Stimulated activated CD4-positive, alpha-beta T cell treated with anti-CD3 and anti-CD28 coated beads, Interleukin-15, amount 100 ng/mL, for 1 hour (primary cell): ENCODE results near the gene SSTR5.

ENCODE experiments used
- DNase-seq, 2 donors: peaks; one replicate each; pipeline ENCODE4 v3.0.0-alpha.2; 2020; ENCODE audit warnings: low read depth in 1 of 2, low spot score in 1 of 2

SSTR5 gene

DNA sequence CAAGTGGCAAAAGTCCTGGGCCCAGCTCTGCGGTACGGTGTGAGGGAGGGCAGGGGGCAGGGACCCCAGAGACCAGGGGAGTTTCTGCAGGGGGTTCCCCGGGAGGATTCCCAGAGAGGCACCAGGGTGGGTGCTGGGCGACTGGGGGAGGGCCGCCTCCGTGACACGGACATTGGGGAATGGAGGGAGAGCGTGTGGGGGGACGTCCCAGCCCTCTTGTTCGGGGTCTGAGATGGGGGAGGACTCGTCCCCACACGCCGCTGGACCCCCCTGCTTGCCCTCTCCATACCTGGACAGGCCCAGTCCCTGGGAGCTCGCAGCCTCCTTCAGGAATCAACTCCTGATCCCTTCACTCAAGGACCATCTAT lies 49.8 kb downstream of the SSTR5 start:
- no peak for DNase-seq

DNA sequence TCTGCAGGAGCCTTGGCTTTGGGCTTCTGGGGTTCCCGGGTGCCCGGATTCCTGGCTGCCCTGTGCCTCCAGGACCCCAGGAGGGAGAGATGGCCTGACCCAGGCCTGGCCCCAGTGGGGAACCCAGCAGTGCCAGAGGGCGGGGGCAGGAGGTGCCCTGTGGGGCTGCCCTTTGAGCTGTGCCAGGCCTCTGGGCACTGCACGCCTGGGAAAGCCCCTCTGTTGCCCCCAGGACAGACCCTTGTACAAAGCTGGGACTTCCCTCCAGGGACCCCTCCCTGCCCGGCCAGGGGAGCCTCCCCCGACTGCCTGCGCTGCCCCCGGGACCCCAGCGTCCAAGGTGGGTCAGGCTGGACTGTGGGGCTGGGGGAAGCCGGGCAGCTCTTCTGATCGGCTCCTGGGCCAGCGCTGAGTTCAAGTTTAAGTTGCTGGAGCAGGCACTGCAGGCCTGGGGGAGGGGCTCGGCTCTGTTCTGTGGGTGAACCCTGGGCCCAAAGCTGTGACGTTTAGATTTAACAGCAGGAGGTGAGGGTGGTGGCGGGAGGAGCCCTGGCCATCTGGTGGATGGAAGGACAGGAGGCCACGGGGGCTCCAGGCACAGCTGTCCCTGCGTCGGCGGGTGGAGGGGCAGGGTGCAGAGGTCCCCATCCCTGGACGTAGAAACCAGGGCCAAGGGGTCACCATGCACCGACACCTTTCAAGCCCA lies 51.1 kb downstream of the SSTR5 start:
- DNase-seq, result no peak

DNA sequence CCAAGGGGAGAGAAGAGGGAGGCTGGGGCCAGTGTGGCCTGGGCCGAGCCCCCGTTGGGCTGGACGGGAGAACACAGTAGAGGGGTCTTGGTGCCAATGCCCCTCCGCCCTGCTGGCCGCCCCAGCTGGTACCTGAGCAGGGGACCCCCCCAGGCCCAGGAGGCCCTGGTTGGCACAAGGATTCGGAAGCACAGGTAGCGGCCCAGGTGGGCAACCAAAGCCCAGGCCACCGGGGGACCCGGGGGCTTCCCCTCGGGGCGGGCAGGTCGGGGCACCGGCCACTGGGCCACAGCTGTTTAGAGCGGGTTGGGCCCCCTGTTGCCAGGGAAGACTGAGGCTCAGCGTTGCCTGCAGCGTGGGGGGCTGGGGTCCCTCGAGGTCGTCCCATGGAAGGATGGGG lies 51.7 kb downstream of the SSTR5 start:
- DNase-seq, result no peak

DNA sequence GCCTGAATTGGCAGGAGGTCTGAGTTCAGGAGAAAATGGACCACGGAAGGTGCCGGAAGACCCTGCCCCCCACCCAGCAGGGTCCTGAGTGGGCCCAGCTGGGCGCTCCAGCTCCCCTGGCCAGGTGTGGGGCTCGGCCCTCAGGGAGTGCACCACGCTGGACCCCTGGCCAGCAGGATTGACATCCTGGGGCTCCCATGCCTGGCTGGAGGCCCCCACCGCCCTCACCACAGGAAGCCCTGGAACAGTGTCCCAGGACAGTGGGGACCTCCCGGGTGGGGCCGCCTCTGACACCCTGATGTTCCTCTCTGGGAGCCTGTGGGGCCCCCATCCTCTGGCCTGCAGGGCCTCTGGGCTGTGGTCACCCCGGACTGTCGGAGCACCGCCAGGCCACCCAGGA lies 52.2 kb downstream of the SSTR5 start:
- no peak for DNase-seq

DNA sequence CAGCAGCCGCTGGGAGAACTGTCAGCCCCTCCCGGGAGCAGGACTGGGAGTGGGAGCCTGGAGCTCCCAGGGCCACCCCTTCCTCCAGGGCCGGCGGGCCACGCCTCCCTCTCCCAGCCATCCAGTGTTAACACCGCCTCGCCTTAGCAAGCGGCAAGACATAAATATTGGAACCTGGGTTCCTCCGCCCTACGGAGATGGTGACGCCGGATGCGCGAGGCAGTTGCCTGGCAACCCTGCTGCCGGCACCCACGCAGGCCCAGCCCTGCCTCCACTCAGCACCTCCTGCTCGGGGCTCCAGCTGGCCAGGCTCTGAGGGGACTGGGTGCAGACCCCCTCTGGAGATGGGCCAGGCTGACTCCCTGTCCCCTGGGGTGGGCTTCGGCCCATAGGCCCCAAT lies 52.9 kb downstream of the SSTR5 start:
- DNase-seq, result no peak

DNA sequence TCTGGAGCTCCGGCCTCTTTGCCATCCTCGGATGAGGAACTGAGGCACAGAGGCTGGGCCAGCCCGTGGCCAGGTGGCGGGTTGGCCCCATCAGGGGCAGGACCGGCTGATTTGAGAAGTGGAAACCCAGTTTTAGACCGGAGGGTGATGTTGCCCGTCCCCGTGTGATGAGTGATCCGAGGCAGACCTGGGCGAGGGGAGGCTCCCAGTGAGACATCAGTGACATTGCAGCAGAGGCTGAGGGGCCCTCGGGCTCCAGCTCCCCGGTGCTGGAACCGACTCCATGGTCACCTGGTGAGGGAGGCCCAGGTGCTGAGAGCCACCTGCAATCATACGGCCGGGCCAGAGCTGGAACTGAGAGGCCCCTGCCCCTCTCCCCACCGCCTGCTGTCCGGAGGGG lies 53.5 kb downstream of the SSTR5 start:
- DNase-seq, result no peak

DNA sequence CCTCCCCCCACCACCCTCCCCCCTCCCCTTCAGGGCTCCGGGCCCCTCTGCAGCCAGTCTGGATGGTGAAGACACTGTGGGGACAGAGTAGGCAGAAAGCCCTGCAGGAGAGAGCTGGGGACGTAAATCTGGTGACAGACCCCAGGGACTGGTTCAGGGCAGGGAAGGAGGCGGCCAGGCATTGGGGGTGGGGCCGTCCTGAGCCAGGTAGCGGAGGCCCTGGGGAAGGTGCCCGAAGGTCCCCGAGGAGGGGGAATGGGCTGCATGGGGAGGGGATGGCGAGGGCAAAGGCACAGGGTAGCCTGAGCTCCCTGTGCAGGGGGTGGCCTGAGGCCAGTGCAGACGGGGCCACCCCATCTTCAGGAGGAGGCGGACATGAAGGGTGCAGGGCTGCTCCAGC lies 54.0 kb downstream of the SSTR5 start:
- no peak for DNase-seq

DNA sequence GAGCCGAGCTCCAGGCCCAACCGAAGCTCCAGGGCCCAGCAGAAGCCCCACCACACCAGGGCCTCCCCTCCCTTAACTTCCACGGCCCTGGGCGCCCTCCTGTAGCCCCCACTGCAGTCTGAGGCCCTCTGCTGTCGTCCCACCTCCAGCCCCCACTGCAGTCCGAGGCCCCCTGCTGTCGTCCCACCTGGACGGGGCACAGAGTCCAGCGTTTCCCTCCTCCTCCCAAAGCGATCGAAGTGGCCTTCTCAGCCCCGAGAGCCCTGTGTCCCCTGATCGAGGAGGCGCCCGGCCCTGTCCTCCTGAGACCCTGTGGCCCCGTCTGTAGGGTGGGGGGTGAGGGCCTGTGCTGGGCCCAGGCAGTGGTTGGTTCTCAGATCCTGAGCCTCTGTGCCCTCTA lies 54.6 kb downstream of the SSTR5 start:
- no peak for DNase-seq

DNA sequence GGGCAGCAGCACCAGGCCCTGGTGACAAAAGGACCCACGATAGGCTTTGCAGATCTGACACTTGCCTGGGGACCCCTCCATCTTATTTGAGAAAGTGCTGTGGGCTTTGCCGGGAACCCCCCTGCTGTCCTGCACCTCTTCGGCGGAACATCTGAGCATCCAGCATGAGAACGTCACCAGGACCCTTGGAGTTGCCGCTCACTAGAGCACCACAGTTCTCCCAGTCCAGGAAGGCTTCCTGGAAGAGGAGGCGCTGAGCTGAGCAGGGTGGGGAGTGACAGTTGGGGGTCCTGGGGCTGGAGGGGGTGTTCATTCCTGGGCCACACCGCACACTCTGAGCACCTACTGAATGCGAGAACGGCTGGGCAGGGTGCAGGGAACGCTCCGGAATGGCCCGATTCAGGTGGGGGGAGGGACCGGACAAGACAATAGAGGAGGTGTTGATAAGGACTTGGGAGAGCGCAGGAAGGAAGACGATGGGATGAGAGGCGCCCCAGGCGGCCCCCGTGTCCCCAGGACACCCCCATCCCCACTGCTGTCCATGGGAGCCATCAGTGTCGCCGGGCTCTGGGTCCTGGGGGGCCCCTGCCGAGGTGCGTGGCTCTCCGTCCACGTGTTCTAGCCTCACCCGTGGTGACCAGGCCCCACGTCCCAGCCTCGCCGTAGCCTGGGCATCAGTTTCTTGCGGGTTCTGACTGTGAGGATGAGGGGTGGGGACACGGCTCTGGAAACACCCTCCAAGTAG lies 55.6 kb downstream of the SSTR5 start:
- DNase-seq, result no peak

DNA sequence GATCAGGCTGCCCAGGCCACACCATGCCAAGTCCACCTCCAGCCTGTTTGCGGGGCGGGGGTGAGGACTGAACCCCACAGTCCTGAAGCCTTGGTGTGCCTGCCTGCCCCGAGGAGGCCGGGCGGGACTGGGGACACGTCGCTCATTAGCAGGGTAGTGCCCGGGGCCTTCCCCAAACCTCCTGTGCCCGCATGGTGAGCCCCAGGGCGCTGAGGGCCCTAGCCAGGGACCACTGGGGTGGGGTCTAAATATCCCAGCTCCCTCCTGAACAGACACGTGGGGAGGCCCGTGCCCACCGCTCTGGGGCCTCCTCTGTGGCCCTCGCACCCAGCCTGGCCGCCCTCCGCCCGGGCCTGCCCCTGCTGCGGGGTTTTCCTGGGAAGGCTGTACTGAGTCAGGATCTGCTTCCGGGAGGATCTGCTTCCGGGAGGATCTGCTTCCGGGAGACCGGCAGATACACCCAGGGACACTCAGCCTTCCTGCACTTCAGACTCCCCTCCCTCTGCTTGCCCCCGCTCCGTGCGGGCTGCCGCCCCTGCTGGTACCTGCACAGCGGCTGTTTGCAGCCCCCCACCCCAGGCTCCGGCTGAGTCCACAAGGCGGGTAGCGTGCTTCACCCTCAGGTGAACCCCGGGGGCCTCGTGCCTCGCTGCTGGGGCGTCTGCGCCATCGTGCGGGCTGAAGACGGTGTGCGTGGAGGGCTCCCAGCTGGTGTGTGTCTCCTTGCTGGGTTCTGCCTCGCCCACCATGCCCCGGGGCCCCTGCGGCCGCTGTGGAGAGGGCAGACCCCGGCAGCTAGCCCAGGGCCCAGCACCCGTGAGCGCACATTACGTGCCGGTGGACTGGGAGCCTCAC lies 56.8 kb downstream of the SSTR5 start:
- no peak for DNase-seq

DNA sequence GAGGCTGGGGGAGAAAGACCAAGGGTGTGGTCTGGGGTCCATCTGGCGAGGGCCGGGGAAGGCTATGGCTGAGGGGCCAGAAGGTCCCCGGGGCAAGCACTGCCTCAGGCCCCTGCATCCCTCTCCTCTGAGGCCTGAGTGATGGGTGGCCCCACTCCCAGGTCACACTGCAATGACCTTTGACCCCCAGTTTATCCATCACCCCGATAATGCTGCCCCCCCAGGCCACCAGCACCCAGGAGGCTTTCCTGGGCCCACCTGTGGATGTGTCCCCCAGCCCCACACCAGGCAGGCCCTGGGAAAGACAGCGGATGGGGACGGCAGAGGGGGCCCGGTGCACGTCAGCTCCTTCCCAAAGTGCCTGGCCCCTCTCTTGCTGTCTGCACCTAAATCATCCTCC lies 57.8 kb downstream of the SSTR5 start:
- DNase-seq, result no peak
